ENCODE measurements around the gene YTHDF1.

The YTHDF1 gene

DNA sequence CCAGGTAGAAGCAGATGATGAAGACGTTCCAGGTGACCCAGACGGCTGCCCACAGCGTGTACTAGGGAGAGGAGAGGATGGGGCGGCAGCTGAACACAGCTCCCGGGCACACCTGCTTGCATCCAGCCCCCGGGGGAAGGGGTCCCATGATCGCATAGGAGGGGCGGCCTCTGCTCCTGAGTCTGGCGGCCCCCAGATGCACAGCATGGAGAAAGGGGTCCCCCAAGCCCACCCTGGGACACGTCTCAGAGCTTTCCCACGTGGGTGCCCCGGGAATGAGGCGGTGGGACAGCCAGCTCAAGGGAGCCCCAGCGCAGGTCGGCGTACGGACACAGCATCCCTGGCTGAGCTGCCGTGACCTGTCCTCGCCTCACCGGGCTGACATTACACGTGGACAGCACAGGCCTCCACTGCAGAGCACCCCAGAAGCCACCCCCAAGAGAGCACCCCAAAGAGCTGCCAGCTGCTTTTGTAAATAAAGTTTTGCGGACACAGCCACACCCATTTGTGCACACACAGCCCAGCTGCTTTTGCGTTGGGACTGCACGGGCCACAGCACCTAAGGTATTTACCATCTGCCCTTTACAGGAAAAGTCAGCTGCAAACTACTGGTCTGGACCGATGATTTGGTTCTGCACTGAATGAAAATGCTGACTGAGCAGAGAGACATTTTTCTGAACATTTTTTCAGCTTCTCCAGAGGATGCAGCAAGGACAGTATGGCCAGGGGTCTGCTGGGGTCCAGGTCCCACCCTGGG lies 33.1 kb upstream of the YTHDF1 start:
- DNase-seq (ENCODE audit: low read depth) = no peak

DNA sequence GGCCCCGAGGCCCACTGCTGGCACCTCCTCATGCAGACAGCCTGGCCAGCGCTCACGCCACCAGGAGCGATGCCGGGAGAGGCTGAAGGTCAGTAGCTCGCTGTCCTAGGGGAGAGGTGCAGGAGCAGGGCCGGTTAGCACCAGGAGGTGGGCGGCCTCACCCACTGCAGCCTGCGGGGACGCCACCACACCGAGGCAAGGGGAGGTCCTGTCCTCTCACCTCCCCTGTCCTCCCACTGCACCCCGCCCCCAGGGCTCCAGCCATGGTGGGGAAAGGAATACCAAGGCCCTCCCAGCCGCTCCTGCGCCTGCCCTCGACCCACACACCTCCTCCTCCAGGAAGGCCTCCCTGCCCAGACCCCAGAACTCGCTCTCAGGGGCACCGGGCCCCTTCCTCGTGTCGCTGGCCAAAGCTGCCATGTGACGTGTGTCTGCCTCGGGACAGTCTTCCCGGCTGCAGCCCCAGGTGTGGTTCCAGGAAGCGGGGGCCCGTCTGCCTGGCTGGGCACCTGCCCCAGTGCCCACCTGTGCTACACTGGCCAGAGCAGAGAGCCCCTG lies 31.8 kb upstream of the YTHDF1 start:
- no peak for DNase-seq (ENCODE audit: low read depth)

DNA sequence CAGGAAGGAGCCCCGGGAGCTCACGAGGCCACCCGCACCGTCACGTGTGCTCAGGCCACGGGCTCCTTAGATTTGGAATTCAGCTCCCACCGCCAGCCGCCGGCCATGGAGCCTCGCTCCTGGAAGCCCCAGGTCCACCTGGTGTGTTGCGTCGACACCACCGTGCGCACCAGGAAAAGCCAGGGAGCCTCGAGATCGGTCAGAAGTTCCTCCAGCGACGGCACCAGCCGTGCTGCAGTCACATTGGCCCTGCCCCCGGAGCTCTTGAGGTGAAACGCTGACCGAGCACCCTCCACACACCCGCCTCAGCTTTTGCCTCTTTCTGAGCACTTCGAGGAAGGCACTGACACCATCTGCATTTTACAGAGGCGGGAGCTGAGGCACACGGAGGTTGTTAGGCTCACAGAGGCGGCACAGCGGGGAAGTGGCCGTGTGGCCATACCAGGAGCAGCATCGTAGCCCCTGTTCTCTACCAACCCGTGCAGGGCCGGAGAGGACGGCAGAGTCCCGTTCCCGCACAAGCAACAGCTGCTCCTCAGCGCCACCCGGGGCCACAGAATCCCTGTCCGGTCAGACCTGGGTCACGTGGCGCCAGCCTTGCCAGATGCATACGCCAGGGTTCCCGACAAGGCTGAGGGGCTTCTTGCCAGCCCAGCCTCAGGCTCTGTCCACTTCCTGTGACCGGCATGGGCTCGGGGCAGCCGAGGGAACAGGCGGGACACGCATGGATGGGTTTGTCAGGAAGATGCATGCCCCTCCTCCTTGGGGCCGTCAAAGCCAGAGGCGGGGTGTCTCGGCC lies 30.8 kb upstream of the YTHDF1 start:
- DNase-seq (ENCODE audit: low read depth) = no peak

DNA sequence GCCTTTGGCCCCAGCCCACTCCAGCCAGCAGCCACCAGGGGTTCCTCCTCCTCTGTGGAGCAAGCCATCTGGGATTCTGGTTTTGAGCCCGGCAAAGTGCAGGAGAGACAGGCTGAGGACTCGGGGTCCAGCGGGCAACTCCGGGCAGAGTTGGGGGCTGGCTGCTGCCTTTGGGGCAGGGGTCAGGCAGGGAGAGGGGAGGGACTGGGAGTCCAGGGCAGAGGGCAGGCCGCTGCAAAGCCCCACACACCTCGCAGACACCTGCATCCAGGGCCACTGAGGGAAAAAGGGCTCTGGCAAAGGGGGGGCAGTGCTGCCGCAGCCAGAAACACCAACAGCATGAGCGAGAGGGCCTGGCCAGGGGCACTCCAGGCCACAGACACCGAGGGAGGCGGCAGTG lies 28.5 kb upstream of the YTHDF1 start:
- DNase-seq (ENCODE audit: low read depth) = no peak

DNA sequence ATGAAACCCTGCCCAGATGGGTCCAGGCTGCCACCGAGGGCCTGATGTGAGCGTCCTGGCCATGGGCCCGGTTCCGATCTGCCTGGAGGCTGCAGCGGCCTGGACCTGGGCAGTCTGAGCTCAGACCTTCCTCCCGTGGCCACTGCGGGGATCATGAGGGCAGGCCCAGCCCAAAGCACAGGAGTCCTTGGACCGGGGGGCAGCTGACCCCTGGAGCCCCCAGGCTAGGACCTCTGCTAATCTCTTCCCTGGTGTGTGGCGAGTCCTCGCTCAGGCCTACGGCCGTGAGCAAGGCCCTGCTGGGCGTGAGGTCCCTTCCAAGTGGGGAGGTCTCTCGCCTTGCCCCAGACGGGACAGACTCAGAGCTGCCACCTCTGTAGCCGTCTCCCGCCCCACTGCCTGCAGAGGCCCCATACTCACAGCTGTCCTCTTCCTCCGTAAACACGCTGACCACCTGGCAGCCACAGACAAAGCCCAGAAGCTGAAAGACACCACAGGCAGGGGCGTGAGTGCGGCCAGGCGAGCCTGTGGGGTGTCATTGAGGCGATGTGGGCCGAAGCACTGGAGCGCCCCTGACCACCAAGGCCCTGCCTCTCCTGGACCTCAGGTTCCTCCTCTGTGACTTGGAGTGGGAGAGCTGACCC lies 27.8 kb upstream of the YTHDF1 start:
- DNase-seq (ENCODE audit: low read depth) = no peak

DNA sequence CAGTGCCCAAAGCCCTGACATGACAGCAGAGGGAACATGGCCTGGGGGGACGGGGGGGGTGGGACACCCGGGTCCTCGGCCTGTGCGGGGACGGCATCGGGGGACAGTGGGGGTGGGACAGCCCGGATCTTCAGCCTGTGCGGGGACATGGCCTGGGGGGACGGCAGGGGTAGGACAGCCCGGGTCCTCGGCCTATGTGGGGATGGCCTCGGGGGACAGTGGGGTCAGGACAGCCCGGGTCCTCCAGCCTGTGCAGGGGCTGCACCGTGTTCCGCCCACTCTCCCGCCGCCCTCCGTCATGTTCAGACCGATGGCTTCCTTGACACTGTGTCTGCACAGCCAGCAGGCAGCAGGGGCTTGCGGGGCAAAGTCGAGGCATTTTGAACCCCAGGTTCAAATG lies 26.8 kb upstream of the YTHDF1 start:
- DNase-seq (ENCODE audit: low read depth) = no peak

DNA sequence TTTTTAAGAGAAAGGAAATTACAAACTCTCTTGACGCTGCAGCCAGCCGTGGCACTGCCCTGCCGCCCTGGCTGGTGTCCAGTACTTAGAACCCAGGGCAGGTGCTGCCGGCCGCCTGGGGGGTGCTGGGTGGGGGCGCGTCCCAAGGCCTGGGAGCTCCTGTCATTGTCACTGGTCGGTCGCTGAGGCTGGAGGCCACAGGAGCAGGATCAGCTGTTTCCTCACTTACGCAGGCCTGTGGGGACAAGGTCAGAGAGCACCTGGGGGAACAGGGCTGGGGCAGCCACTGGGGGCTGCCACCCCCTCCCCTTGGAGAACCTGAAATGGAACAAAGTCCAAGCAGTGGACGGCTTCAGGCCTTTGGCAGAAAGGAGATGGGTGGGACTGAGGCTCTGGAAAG lies 25.3 kb upstream of the YTHDF1 start:
- no peak for DNase-seq (ENCODE audit: low read depth)

DNA sequence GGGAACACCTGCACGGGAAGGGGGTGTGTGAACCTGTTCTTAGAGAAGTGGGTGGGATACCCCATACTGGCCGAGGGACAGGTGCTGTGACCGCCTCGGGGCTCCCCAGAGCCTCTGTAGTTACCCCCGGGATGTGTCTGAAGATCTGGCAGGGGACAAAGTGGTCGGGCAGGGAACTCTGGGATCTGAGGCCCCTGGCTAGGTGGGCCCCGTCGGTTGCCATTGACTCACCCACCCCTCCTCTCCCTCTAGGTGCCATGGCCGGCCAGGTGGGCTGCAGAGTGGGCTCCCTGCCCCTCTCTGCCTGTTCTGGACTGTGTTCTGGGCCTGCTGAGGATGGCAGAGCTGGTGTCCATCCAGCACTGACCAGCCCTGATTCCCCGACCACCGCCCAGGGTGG lies 24.1 kb upstream of the YTHDF1 start:
- no peak for DNase-seq (ENCODE audit: low read depth)

DNA sequence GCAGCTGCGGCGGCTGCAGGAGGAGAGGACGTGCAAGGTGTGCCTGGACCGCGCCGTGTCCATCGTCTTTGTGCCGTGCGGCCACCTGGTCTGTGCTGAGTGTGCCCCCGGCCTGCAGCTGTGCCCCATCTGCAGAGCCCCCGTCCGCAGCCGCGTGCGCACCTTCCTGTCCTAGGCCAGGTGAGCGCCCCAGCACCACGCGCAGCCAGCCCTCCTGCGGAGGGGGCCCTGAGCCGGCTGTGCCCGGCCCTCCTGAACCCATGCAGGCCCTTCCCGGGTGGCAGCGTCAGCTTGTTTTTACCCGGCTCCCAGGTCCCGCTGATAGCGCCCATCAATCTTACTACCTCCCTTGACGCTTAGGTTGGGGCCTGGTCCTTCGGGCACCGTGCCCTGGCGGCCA lies 23.5 kb upstream of the YTHDF1 start:
- DNase-seq (ENCODE audit: low read depth) = no peak

DNA sequence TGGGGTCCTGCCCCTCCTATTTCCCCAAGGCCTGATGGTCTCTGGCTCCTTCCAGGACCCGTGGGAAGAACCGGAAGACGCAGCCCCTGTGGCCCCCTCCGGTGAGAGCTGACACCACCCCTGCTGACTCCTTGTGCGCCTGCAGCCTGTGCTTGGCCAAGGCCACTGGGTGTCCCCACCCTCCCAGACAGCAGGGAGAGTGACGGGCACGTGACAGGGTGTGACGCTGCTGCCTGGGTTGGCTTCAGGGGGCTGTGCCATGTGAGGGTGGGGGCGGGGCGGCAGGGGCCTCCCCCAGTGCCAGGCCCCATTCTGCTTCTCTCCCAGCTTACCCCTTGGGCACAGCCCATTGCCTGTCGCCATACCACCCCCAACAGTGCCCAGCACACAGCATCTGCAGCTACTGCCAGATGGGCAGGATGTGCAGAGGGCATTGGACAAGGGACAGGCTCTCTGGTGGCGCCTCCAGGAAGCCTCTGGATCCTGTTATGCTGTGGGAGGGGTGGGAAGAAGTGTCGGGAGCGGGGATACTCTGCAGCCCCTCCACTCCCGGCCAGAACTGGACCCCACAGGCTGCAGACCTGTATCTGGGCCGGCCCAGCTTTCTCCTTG lies 22.7 kb upstream of the YTHDF1 start:
- DNase-seq (ENCODE audit: low read depth) = no peak

DNA sequence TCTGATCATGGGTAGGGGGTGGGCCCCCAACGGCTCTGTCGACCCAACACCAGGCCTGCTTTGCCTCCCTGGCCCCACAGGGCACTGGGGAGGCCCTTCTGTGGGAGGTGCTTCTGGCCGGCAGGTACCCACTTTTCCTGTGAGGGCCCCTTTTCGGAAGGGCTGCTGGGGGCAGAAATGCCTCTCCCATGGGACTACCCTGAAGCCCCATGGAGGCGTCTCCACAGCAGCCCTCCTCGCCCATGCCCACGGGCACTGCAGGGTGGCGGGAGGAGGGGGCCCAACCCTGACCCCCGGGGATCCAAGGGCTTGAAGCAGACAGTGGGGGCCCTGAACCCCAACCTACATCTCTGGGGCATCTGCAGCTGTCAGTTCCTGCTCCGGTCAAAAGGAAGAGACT lies 22.1 kb upstream of the YTHDF1 start:
- DNase-seq (ENCODE audit: low read depth) = no peak

DNA sequence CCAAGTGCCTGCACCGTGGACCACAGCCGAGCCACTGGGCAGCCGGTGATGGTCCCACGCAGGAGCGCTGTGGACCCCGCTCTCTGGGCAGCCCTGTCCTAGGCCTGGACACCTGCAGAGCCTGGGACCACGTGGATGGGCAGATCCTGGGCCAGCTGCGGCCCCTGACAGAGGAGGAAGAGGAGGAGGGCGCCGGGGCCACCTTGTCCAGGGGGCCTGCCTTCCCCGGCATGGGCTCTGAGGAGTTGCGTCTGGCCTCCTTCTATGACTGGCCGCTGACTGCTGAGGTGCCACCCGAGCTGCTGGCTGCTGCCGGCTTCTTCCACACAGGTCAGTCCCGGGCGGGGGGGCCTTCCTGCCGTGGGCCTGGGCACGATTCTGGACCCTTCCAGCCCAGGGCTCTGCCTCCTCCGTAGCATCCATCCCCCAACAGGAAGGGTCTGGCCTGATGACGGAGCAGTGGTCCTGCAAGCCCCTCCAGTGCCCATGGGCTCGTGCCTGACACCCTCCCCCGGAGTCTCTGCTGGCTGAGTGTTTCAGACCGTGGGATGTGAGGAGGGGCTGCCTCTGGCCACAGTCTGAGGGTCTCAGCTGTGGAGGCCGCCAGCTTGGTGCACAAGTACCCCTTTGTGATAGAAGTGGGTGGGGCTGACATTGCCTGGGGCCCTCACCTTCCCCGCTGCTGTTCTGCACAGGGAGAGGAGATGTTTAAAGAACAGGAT lies 20.3 kb upstream of the YTHDF1 start:
- DNase-seq (ENCODE audit: low read depth) = no peak

DNA sequence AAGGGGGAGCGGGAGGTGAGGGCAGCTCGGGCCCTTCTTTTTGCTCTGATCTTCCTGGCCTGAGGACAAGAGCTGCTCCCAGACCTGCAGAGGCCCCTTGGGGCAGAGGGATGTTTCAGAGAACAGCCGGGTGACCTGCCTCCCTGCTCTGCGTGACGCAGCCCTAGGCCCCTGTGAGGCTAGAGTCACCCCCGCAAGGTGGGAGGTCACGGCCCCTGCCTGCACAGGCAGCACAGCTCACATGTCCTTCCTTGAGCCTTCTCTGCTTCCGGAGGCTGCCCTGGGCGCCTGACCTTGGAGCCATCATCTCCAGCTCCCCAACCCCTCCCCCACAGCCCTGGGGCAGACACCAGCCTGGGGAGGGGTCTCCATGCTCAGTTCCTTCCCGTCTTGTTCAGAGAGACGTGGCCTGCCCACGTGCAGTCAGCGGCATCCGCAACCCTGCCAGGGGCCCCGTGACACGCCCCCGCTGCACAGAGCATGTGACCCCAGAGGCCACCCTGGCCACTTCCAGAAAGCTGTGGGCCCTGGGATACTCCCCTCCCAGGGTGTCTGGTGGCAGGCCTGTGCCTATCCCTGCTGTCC lies 19.6 kb upstream of the YTHDF1 start, which contains the start of gene BIRC7:
Gene BIRC7 (plus strand): TSS at position 507 of the 585 bp plus-strand sequence. CDS start 192 bp downstream, outside the sequence.
- no peak for DNase-seq (ENCODE audit: low read depth)

DNA sequence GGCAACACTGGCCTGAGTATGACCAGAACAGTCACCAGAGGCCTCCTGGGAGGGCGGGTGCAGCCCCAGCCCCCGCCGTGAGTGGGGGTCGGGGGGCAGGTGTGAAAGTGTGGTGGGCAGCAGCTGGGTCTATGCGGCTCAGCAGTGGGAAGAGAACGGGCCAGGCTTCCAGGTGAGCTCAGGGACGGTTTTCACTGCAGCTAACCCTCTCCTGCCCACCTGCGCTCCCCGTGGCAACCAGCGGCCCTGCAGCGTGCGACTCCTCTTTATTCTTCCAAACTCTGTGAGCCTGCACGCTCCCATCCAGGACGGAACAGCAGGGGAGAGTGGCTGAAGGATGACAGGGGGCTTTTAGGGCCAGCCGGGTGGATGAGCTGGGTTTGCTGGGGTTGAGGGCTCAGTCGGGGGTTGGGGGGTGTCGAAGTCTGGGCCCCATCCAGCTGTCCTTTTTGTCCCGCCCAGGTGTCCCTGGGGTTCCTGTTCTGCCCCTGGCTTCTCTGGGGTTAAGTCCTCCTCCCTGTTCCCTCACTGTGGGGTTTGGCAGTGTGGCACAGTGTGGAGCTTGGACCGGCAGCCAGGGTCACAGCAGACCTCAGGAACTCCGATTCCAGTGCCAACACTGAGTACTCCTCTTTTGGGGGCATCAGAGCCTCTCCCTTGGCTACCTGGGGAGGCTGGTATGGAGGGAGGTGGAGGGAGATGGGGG lies 18.9 kb upstream of the YTHDF1 start:
- no peak for DNase-seq (ENCODE audit: low read depth)

DNA sequence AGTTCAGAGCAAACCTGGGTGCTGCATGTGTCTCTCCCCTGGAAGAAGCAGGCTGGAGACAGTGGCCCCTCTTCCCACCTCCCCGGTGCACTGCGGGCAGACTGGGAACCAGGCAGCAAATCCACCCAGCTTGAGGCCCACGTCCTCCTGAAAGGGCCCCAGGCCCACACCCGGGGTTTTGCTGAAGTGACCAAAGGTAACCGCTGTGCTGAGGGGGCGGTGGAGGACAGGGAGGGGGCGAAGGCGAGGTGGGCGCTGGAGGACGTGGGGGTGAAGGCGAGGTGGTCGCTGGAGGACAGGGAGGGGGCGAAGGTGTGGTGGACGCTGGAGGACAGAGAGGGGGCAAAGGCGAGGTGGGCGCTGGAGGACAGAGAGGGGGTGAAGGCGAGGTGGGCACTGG lies 18.0 kb upstream of the YTHDF1 start:
- no peak for DNase-seq (ENCODE audit: low read depth)

DNA sequence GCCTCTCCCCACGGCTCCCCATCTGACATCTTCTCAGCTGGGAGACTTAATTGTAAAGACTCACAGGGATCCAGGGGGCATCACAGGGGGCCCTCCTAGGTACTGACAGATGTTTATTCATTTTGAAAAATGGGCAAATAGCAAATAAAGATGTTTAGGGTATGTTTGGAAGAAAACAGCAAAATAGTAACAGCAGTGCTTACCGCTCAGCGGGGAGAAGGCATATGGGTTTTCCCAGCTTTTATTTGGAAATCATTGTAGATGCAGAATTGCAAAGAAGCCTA lies 17.1 kb upstream of the YTHDF1 start:
- no peak for DNase-seq (ENCODE audit: low read depth)

DNA sequence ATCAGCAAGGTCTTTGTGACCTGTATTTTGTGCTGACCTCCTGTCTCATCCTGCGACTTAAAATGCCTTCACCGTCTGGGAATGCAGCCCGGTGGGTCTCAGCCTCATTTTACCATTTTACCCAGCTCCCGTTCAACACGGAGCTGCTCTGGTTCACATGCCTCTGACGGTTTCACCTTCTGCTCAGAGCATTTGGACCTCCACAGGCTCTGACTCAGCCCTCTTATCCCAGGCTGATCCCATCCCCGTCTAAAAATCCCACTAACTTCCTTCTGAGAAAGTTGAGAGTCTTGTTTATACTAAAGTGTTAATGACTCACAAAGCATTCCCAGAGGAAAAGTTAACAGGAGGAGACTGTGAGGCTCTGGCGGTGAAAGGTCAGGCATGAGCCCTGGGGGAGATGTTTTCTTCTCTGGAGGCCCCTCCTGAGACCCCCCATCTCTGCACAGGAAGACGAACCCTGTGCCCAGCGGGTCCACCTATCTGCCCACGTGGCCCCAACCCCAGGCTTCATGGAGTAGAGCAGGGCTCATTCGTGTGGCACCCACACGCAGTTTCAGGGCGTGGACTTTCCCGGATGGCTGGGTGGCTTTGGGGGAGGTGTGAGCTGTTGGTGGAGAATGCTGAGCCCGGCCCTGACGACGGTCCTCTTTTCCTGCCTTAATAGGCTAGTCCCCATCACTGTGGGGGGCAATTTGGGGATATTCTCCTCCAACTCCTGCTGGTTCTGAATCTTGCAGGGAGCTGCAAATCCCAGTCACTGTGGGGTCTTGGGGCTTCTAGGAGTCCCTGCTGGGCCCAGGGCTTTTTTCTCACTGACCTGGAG lies 16.5 kb upstream of the YTHDF1 start:
- DNase-seq (ENCODE audit: low read depth) = no peak

DNA sequence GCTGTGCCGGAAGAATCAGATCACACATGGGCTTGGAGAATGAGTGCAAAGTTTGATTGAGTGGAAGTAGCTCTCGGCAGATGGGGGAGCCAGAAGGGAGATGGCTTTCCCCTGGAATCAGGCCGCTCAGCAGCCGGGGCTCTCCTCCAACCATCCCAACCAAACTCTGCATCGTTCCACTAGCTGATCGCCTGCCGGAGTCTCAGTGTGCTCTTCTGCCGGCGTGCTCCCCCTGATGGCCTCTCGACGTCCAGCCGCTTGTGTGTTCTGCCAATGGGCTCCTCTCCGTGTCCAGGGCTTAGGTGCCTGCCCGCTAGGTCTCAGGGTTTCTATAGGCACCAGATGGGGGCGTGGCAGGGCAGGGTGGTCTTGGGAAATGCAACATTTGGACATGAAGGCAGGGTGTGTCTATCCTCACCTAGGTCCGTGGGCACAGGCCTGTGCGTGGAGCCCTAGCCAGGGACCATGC lies 14.9 kb upstream of the YTHDF1 start:
- DNase-seq (ENCODE audit: low read depth) = no peak

DNA sequence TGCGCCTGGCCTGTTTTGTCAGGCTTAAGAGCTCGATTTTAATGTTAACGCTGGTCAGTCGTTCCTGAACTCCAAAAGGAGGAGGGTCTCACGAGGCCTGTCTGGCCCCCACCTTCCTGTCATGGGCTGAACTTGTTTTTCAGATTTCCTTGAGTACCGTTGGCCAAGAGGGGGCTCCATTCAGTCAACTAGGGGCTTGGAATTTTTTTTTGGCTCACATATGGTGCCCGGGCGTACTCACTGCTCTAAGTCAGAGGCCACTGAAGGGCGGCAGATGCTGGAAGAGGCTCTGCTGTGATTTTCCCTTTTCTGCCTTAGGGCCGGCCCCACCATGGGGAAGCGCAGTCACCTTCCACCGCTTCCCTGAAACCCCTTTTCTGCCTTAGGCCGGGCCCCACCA lies 12.9 kb upstream of the YTHDF1 start:
- no peak for DNase-seq (ENCODE audit: low read depth)

DNA sequence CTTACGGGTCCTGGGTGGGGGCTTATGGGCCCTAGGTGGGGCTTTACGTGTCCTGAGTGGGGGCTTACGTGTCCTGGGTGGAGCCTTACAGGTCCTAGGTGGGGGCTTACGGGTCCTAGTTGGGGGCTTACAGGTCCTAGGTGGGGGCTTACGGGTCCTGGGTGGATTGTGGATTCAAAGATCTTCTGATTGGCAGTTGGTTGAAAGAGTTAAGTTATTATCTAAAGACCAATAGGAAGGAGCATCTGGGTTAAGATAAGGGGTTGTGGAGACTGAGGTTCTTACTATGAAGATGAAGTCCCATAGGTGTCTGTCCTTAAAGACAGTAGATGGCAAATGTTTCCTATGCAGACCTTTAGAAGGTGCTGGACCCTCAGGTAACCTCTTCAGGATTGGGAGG lies 11.3 kb upstream of the YTHDF1 start:
- DNase-seq (ENCODE audit: low read depth) = no peak
